IgD-negative memory B cell (primary cell): ENCODE results near the gene RIPK4. TPM values are rescaled to one million over a fixed set of nuclear protein-coding genes. Genes with fewer than 3 reads are reported as not detected.
"Not testable (repeated sequence)": the region's sequence is repeated elsewhere in the genome, so short reads cannot be mapped to it uniquely, and the experiment has no call there.

Experiments used
- H3K27ac Mint-ChIP-seq, 3 donors: one replicate each; pipeline ENCODE4 v1.8.0; 2020 to 2022; ENCODE audit warnings: mild to moderate bottlenecking in 3 of 3, mixed read lengths in 3 of 3, moderate library complexity in 1 of 3
- H3K27me3 Mint-ChIP-seq: one replicate; pipeline ENCODE4 v1.8.0; 2021; ENCODE audit warnings: mixed read lengths
- H3K36me3 Mint-ChIP-seq: one replicate; pipeline ENCODE4 v1.8.0; 2020; ENCODE audit warnings: mild to moderate bottlenecking, mixed read lengths
- H3K4me1 Mint-ChIP-seq, 3 donors: one replicate each; pipeline ENCODE4 v1.8.0; 2020 to 2022; ENCODE audit warnings: mixed read lengths in 3 of 3, mild to moderate bottlenecking in 1 of 3
- H3K4me3 Mint-ChIP-seq, 4 donors: one replicate each; pipeline ENCODE4 v1.8.0; 2020 to 2022; ENCODE audit warnings: mild to moderate bottlenecking in 4 of 4, mixed read lengths in 4 of 4, moderate library complexity in 3 of 4
- H3K9me3 Mint-ChIP-seq, 3 donors: one replicate each; pipeline ENCODE4 v1.8.0; 2020 to 2021; ENCODE audit warnings: mixed read lengths in 3 of 3, mild to moderate bottlenecking in 1 of 3
- polyA plus RNA-seq: library from polyadenylated mRNA; unstranded; fragments of 300-500 nt; fragmentation: Illumina TruSeq; gene quantifications from one replicate; pipeline ENCODE4 v1.2.3, GENCODE V29; 2021

Gene RIPK4
- polyA plus RNA-seq, 1 donor from 2014 or later, result not detected

DNA sequence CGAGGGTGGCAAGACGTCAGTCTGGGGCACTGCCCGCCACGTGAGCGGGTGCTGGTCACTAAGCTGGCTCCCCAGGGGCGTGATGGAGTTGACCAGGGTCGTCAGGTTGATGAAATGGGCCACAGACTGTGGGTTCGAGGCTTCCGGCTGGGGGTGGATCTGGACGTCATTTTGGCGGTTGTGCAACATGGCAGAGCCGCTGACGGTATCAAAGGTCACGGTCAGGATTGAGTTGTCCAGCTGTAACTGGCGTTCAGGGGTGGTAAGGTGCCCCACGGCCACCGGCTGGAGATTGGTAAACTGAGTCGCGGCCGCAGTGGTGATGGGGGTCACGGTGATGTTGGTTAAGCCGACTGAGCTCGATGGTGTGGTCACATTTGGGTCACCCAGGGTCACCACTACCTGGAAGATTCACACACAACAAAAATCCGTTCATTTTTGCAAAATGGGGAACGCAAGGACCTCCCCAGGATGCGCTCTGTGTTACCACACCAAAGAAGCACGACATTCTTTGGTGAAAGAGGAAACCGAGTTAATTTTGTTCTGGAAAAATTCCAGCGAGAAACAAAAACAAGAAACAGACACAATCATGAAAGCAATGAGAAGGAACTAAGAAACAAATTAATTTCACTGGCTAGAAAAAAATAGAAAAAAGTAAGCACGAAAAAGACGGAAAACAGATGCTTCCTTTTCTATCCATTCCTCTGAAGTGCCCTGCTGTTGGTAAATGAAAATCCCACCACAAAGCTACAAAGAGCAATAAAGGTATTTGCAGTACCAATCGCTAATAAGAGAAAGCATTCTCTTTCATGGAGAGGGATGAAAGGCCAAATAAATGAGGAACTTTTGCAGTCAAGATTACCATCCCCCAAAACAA is 34.7 kb upstream of the RIPK4 start:
- Mint-ChIP-seq H3K36me3 (peaks cover 14% of the 10 kb centered on the region), H3K27ac (no peak overlapping the region), H3K27me3 (no peaks in the 10 kb centered on the region), H3K9me3 (no peaks in the 10 kb centered on the region), H3K4me3 (no peak overlapping the region), H3K4me1 (no peaks in the 10 kb centered on the region)

DNA sequence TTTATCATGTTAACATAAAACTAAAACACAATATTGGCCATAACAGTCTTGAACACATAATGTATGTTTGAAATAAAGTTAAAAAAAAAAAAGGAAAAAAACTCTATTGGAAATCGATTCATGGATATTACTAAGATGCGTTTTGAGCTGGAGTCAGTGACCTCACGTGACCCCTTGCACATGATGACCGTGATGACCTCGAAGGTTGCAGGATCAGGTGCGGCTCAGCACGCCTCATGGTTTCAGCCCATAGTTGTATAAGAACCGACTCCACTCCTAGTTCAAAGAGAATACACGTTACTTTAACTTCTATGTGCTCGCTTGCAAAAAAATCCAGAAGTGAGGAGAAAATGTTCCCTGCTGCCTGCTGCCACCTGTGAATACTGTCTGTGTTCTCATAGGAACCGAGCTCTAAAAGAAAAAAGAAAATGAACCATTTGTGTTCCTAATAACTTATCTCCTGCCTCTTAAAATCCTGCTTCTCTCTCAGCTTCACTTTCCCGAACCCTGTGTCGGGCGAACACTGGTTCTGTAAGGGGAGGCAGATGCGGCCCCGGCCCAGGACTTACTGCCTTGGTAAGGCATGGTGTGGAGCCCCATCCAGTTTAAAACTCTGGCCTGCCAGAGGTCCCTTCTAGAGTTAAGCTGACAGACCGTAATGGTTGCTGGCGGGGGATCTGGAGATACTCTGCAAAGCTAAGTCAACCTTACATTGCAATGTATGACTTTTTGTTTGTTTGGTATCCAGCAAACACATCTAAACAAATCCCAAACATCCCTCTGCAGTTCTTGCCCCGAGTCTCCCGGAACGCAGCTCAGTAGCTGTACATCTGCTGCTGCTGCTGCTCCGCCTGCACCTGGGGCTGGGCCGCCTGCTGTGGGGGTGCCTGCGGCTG is 33.8 kb upstream of the RIPK4 start:
- Mint-ChIP-seq H3K4me3 (no peak overlapping the region), H3K27ac (no peak overlapping the region), H3K4me1 (no peaks in the 10 kb centered on the region), H3K27me3 (no peaks in the 10 kb centered on the region), H3K9me3 (no peaks in the 10 kb centered on the region), H3K36me3 (peaks cover 13% of the 10 kb centered on the region)

GRCh38 chr21:41799763-41800162 is 32.9 kb upstream of the RIPK4 start:
- no peak overlapping the region for H3K27ac Mint-ChIP-seq
- no peak overlapping the region for H3K4me3 Mint-ChIP-seq
- H3K4me1 Mint-ChIP-seq, result no peaks in the 10 kb centered on the region
- no peaks in the 10 kb centered on the region for H3K27me3 Mint-ChIP-seq
- no peaks in the 10 kb centered on the region for H3K9me3 Mint-ChIP-seq
- H3K36me3 Mint-ChIP-seq, result peaks cover 13% of the 10 kb centered on the region

- Mint-ChIP-seq H3K4me3 (peak overlapping the region in 1 of 4 donors; percentile 17), H3K27ac (no peak overlapping the region), H3K4me1 (no peaks in the 10 kb centered on the region), H3K9me3 (peaks cover 0 to 6% (median 4%) of the 10 kb centered on the region in 3 donors), H3K27me3 (no peaks in the 10 kb centered on the region), H3K36me3 (peaks cover 15% of the 10 kb centered on the region)
These were observed 31.5 kb upstream of the RIPK4 start for GRCh38 chr21:41798326-41798725.

- Mint-ChIP-seq H3K27me3 (no peaks in the 10 kb centered on the region), H3K36me3 (peaks cover 16% of the 10 kb centered on the region), H3K9me3 (peaks cover 2 to 13% (median 13%) of the 10 kb centered on the region in 3 donors), H3K27ac (peak overlapping the region in 1 of 3 donors; percentile 16), H3K4me3 (no peak overlapping the region), H3K4me1 (no peaks in the 10 kb centered on the region)
These were observed 29.7 kb upstream of the RIPK4 start for GRCh38 chr21:41796476-41797080.

DNA sequence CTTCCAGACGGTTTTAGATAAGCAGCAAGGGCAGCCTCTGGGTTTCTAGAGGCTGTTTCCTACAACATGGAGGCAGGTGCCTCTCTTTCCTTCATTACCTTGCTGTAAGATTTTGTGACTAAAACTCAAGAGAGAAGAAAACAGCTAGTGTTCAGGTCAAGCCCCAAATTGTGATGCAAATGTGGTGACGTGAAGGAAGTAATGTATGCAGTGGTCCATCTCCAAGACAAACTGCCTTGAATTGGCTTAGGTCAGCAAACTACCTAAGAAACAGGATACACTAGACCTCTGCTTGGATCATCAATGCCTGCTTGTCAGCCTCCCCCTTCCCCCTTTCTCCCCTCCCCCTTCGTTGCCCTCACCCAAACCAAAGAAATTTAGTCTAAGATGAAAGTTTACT is 28.9 kb upstream of the RIPK4 start:
- Mint-ChIP-seq H3K36me3 (peaks cover 15% of the 10 kb centered on the region), H3K9me3 (peaks cover 2 to 17% (median 13%) of the 10 kb centered on the region in 3 donors), H3K27me3 (no peaks in the 10 kb centered on the region), H3K4me3 (no peak overlapping the region), H3K4me1 (no peaks in the 10 kb centered on the region), H3K27ac (no peak overlapping the region)

DNA sequence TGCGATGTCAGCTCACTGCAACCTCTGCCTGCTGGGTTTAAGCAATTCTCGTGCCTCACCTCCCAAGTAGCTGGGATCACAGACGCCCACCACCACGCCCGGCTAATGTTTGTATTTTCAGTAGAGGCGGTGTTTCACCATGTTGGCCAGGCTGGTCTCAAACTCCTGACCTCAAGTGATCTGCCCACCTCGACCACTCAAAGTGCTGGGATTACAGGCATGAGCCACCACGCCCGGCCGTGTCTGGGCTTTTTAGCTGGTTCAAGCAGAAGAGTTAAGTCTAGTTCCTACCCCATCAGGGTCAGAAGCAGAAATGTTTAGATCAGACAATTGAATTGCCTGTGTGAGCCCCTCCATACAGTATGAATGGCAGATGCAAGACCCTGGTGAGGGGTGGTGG is 27.7 kb upstream of the RIPK4 start:
- peaks cover 2 to 17% (median 13%) of the 10 kb centered on the region in 3 donors for H3K9me3 Mint-ChIP-seq
- H3K4me1 Mint-ChIP-seq, result no peaks in the 10 kb centered on the region
- no peaks in the 10 kb centered on the region for H3K27me3 Mint-ChIP-seq
- no peak overlapping the region for H3K27ac Mint-ChIP-seq
- no peak overlapping the region for H3K4me3 Mint-ChIP-seq
- H3K36me3 Mint-ChIP-seq, result peaks cover 9% of the 10 kb centered on the region

- Mint-ChIP-seq H3K36me3 (peaks cover 3% of the 10 kb centered on the region), H3K4me1 (peaks cover 0 to 1% (median 0%) of the 10 kb centered on the region in 3 donors), H3K4me3 (no peak overlapping the region), H3K27ac (no peak overlapping the region), H3K9me3 (peaks cover 2 to 17% (median 13%) of the 10 kb centered on the region in 3 donors), H3K27me3 (no peaks in the 10 kb centered on the region)
These were observed 25.9 kb upstream of the RIPK4 start for GRCh38 chr21:41792711-41793110.

DNA sequence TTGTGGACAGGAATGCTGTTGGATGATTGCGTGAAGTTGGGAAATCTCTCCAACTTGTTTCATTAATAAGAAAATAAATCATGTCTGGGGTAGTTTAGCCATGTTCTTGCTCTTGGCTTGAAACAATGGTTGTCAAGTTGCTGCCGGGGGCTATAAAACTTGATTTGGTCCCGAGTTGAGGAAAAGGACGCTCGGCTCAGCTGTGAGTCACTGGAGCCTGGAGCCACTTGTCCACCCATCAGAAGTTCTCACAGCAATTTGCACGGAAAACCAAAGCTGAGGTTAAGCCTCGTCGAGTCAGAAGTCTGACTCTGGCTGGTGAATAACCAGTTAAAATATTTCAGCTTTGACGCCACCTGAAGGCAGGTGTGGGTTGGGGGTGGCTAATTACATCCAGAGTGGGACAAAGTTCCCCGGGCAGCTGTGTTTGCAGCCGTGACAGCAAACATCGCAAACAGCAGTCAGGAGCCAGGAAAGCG is 19.7 kb upstream of the RIPK4 start:
- H3K27me3 Mint-ChIP-seq, result peaks cover 24% of the 10 kb centered on the region
- H3K27ac Mint-ChIP-seq, result no peak overlapping the region
- peaks cover 0 to 1% (median 0%) of the 10 kb centered on the region in 3 donors for H3K4me1 Mint-ChIP-seq
- no peaks in the 10 kb centered on the region for H3K36me3 Mint-ChIP-seq
- H3K4me3 Mint-ChIP-seq, result no peak overlapping the region
- peaks cover 0 to 4% (median 0%) of the 10 kb centered on the region in 3 donors for H3K9me3 Mint-ChIP-seq

GRCh38 chr21:41785262-41785661 is 18.4 kb upstream of the RIPK4 start:
- H3K27me3 Mint-ChIP-seq, result peaks cover 25% of the 10 kb centered on the region
- not testable (repeated sequence) for H3K4me1 Mint-ChIP-seq, H3K36me3 Mint-ChIP-seq, H3K4me3 Mint-ChIP-seq, H3K27ac Mint-ChIP-seq, H3K9me3 Mint-ChIP-seq

DNA sequence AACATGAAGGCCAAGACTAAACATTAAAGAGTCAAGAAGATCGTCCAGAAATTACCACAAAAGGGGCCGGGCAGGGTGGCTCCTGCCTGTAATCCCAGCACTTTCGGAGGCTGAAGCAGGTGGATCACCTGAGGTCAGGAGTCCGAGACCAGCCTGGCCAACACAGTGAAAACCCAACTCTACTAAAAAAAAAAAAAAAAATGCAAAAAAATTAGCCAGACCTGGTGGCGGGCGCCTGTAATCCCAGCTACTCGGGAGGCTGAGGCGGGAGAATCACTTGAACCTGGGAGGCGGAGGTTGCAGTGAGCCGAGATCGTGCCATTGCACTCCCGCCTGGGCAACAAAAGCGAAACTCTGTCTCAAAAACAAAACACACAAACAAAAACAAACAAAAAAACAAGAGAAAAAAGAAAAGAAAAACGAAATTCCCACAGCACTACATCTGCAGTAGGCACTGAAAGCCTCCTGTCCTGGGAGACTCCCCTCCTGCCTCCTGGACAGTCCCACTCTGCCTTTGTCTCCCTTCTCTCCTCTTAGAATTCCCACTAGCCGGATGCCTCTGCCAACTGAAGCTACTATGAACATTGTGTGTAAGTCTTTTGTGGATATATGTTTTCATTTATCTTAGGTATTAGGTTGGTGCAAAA is 17.7 kb upstream of the RIPK4 start:
- H3K4me3 Mint-ChIP-seq, result no peak overlapping the region
- H3K9me3 Mint-ChIP-seq, result no peaks in the 10 kb centered on the region
- peaks cover 28% of the 10 kb centered on the region for H3K27me3 Mint-ChIP-seq
- peak overlapping the region in 1 of 3 donors; percentile 1 for H3K27ac Mint-ChIP-seq
- peaks cover 0 to 6% (median 3%) of the 10 kb centered on the region in 3 donors for H3K4me1 Mint-ChIP-seq
- H3K36me3 Mint-ChIP-seq, result peaks cover 2% of the 10 kb centered on the region

DNA sequence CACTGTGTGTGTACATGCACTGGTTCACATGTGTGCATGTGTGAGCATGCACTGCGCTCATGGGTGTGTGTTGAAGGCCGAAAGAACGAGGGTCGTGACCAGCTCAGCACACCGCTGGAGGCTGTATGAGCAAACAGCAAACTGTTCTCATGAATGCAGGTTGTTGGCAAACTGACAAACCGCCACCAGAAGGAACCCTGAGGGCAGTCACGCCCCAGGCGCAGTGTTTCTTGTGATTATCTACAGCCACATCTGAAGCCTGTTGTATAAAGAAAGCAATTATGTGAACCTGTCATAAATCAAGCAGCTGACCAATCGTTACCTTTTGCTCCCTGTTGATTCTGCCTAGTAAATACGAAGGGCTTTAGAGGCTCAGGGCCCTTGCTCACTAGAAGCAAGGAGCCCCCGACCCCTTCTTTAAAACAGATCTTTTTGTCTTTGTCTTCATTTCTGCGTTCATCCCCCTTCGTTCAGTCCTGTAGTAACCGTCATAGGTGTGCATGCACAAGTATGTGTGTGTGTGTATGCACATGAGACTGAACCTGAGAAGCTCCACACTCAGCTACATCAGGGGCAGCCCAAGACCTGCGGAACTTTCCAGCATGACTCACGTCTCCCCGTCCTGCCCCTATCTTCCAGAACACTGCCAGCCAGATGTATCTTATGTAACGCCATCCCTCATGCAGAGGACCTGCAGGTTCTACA is 16.8 kb upstream of the RIPK4 start:
- Mint-ChIP-seq H3K27ac (peak overlapping the region in 1 of 3 donors; percentile 33), H3K4me1 (peaks cover 3 to 8% (median 7%) of the 10 kb centered on the region in 3 donors), H3K27me3 (peaks cover 37% of the 10 kb centered on the region), H3K9me3 (no peaks in the 10 kb centered on the region), H3K36me3 (peaks cover 2% of the 10 kb centered on the region), H3K4me3 (no peak overlapping the region)

DNA sequence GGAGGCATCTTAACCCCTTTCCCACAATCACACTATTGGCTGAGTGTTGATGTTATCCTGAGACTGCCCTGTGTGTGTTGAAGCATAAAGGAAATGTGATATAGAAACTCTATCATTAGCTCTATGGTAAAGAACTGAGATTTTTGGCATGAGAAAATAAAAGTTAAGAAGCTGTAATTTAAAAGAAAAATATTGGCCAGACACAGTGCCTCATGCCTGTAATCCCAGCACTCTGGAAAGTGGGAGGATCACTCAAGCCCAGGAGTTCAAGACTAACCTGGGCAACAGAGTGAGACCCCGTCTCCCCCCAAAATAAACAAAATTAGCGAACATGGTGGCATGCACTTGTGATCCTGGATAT is 14.2 kb upstream of the RIPK4 start:
- Mint-ChIP-seq H3K27me3 (peaks cover 48% of the 10 kb centered on the region), H3K4me1 (peaks cover 4 to 7% (median 7%) of the 10 kb centered on the region in 3 donors), H3K9me3 (no peaks in the 10 kb centered on the region), H3K36me3 (peaks cover 2% of the 10 kb centered on the region), H3K4me3 (no peak overlapping the region), H3K27ac (no peak overlapping the region)
